ENCODE data around the gene ZBTB48.

Gene ZBTB48

GRCh38 chr1:6572653-6573383 is 7.0 kb upstream of the ZBTB48 start:
- in situ Hi-C loops (cut with MboI; ENCODE audit: low sequenced_read_pairs): no loop called here

DNA sequence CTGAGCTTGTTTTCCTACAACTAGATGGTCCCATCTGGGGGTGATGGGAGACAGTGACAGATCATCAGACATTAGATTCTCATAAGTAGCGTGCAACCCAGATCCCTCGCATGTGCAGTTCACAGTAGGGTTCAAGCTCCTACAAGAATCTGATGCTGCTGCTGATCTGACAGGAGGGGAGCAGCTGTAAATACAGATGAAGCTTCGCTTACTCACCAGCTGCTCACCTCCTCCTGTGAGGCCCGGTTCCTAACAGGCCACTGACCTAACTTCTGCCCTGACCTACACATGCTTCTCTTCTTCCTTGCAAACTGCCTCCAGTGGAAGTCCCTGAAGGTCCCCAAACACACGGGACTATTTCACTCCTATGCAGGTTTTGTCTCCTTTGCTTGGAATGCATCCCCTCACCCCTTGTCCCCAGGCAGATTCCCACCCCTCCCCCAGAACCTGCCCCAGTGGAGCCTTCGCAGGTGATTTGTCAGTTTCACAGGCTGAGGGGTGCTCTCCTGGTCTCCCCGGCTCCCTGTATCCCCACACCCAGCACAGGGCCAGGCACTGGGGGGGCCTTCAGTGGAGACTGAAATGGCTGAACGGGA is 5.7 kb upstream of the ZBTB48 start:
- in situ Hi-C loops (cut with MboI; ENCODE audit: low sequenced_read_pairs): no loop called here

GRCh38 chr1:6574818-6575217 is 5.0 kb upstream of the ZBTB48 start:
- in situ Hi-C loops (cut with MboI; ENCODE audit: low sequenced_read_pairs): no loop called here

GRCh38 chr1:6577831-6578525 is 1.8 kb upstream of the ZBTB48 start:
- in situ Hi-C loops (cut with MboI; ENCODE audit: low sequenced_read_pairs): no loop called here

- in situ Hi-C loops (cut with MboI; ENCODE audit: low sequenced_read_pairs): no loop called here
These were observed 995 bp upstream of the ZBTB48 start for GRCh38 chr1:6578624-6579373.

DNA sequence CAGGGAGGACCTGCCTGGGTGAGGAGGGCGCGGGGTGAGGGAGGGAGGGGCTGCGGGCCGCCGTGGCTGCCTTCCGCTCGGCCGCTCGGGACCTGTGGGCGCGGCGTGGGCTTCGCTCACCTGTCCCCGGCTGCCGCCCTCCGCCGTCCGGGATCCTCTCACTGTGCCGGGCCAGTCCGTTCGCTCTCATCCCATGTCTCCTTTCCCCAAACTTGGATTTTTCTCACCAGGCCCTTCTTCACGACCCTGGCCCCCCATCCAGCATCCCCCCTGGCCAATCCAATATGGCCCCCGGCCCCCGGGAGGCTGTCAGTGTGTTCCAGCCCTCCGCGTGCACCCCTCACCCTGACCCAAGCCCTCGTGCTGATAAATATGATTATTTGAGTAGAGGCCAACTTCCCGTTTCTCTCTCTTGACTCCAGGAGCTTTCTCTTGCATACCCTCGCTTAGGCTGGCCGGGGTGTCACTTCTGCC is 362 bp downstream of the ZBTB48 start:
- in situ Hi-C loops (cut with MboI; ENCODE audit: low sequenced_read_pairs): no loop called here

GRCh38 chr1:6580593-6581409 is 1.0 kb downstream of the ZBTB48 start:
- in situ Hi-C loops (cut with MboI; ENCODE audit: low sequenced_read_pairs): no loop called here

GRCh38 chr1:6581561-6582305 is 1.9 kb downstream of the ZBTB48 start:
- in situ Hi-C loops (cut with MboI; ENCODE audit: low sequenced_read_pairs): no loop called here

DNA sequence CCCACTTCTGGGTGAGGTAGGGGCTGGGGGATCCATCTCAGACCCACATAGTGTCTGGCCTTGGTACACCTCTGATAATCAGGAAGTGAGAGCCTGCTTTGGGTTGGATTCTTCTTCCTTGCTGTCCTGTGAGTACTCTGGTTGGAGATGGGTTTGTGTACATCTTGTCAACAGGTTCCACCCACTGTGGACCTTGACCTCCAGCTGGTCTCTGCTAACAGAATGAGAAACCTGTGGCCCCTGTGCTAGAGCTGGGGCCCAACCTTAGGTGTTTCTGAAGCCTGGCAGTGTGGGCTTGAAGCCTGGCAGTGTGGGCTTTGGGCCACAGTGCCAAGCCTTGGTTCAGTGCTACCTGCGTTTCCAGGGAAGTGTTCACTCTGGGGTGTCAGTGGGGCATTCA is 2.6 kb downstream of the ZBTB48 start:
- in situ Hi-C loops (cut with MboI; ENCODE audit: low sequenced_read_pairs): no loop called here

GRCh38 chr1:6584126-6585080 is 4.6 kb downstream of the ZBTB48 start:
- in situ Hi-C loops (cut with MboI; ENCODE audit: low sequenced_read_pairs): no loop called here

GRCh38 chr1:6585081-6585722 is 5.4 kb downstream of the ZBTB48 start:
- in situ Hi-C loops (cut with MboI; ENCODE audit: low sequenced_read_pairs): no loop called here

DNA sequence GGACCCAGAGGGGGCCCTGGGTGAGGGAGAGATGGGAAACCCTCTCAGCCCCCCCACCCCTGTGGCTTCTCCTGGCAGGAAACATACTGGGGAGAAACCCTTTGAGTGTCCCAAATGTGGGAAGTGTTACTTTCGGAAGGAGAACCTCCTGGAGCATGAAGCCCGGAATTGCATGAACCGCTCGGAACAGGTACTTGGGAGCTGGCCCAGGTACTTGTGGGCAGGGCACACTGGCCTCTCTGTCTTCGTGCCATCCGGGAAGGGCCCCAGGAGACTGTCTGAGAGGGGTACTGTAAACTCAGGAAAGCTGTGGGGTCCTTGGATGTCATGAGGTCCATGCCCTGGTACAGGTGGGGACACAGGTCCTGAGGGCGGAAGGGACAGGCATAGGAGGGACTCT is 6.0 kb downstream of the ZBTB48 start:
- in situ Hi-C loops (cut with MboI; ENCODE audit: low sequenced_read_pairs): no loop called here

DNA sequence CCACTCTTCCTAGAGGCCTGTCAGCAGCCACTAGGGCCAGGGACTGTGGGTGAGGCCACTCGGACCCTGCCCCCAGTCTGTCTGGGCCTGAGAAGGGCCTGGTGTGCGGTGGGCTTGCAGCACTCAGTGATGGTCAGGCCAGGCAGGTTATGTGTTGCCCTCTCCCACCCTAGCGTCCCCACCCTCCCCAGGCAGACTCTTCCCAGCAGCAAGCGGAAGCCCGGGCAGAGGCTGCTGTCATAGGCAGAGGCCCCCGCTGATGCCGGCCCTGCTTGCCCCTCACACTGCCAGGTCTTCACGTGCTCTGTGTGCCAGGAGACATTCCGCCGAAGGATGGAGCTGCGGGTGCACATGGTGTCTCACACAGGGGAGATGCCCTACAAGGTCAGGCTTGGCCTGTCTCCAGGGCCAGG is 6.6 kb downstream of the ZBTB48 start:
- in situ Hi-C loops (cut with MboI; ENCODE audit: low sequenced_read_pairs): no loop called here

DNA sequence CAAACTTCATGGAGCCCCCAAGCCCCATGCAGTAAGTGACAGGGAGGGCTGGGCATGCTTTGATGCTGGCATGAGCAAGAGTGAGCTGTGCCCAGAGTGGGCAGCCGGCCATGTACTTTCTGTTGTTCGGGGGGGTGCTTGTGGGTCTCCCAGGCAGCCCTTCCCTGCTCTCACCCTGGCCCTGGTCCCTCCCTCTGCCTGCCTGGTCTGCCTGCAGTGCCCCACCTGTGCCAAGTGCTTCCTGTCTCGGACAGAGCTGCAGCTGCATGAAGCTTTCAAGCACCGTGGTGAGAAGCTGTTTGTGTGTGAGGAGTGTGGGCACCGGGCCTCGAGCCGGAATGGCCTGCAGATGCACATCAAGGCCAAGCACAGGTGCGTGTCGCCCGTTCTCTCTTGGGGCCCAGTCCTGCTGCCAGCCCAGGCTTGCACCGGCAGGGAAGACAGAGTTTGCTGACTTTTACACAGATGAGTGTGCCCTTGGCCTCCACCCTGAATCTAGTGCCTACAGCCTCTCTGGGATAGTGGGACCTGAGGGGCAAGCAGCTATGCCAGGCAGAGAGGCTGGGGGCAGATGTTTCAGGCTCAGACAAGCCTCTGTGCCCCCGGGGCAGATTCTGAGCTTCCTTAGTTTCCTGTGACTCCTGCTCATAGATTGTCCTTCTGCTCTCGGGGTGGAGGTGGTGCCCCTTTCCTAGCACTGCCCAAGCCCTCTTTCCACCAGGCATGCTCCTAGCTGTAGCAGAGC is 7.6 kb downstream of the ZBTB48 start:
- in situ Hi-C loops (cut with MboI; ENCODE audit: low sequenced_read_pairs): no loop called here

DNA sequence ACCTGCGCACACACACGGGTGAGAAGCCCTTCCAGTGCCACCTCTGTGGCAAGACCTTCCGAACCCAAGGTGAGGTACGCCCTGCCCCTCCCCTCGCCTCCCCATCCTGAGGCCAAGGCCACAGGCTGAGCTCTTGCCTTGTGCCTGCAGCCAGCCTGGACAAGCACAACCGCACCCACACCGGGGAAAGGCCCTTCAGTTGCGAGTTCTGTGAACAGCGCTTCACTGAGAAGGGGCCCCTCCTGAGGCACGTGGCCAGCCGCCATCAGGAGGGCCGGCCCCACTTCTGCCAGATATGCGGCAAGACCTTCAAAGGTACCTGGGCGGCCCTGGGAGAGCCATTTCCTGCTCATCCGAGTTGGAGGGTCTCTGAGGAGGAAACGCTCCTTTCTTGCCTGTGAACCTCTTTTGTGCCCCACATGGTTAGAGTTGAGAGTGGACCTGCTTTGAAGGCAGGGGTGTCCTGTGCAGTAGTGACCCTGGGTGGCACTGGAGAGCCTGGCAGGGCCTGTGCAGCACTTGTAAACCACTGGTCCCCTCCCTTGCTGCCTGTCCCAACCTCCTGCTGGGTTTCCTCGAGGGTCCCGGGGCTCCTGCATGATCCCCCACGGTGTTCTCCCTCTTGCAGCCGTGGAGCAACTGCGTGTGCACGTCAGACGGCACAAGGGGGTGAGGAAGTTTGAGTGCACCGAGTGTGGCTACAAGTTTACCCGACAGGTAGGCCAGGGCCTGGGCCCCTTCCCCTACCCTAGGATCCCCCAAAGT is 8.5 kb downstream of the ZBTB48 start:
- in situ Hi-C loops (cut with MboI; ENCODE audit: low sequenced_read_pairs): no loop called here

DNA sequence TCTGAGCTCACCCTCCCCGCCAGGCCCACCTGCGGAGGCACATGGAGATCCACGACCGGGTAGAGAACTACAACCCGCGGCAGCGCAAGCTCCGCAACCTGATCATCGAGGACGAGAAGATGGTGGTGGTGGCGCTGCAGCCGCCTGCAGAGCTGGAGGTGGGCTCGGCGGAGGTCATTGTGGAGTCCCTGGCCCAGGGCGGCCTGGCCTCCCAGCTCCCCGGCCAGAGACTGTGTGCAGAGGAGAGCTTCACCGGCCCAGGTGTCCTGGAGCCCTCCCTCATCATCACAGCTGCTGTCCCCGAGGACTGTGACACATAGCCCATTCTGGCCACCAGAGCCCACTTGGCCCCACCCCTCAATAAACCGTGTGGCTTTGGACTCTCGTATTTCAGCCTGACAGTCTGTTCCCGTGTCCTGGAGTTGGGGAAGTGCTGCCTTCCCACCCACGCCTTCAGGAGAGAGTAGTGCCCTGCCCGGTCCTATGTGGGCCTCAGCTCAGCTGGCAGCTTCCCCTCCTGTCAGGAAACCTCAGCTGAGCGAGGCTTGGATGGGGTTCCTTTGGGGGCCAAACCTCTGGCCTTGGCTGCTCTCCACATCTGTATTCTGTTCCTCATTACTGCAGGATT is 9.2 kb downstream of the ZBTB48 start:
- in situ Hi-C loops (cut with MboI; ENCODE audit: low sequenced_read_pairs): no loop called here

Measured in HL-60/S4 treated with retinoic acid at 250 ng/mL for 4 days and 3 days (cell line).